GM23248 (cell line): ENCODE measurements around the gene HK1. TPM values are rescaled to one million over a fixed set of nuclear protein-coding genes. Genes with fewer than 3 reads are reported as not detected.
"Not testable (repeated sequence)": the region's sequence is repeated elsewhere in the genome, so short reads cannot be mapped to it uniquely, and the experiment has no call there.

Experiments used
- DNase-seq: peaks from one replicate; pipeline ENCODE4 v3.0.0-alpha.2; 2015
- H2AFZ ChIP-seq: fragments of 200-600 bp; sonication (generic); 2 replicates; pipeline ENCODE4 v1.6.1; 2016; ENCODE audit warnings: antibody characterized with exemption
- H3F3A ChIP-seq: fragments of 200-600 bp; sonication (generic); 2 replicates; pipeline ENCODE4 v1.6.1; 2016; ENCODE audit warnings: mild to moderate bottlenecking, antibody characterized with exemption, mixed run types; ENCODE audit not compliant: insufficient read depth
- H3K27ac ChIP-seq: fragments of 200-600 bp; sonication (generic); 2 replicates; pipeline ENCODE4 v1.5.1; 2016; ENCODE audit warnings: mild to moderate bottlenecking
- H3K27me3 ChIP-seq: fragments of 200-600 bp; sonication (generic); replicated peaks from 2 replicates; pipeline ENCODE4 v1.6.1; 2016; ENCODE audit warnings: mild to moderate bottlenecking; ENCODE audit not compliant: insufficient read depth
- H3K36me3 ChIP-seq: fragments of 200-600 bp; sonication (generic); 2 replicates; pipeline ENCODE4 v1.6.1; 2016; ENCODE audit warnings: low read depth, mild to moderate bottlenecking
- H3K4me1 ChIP-seq: fragments of 200-600 bp; sonication (generic); 2 replicates; pipeline ENCODE4 v1.6.1; 2016; ENCODE audit warnings: mild to moderate bottlenecking; ENCODE audit not compliant: insufficient read depth
- H3K4me2 ChIP-seq: fragments of 200-600 bp; sonication (generic); one replicate; pipeline ENCODE4 v1.6.1; 2016; ENCODE audit warnings: mild to moderate bottlenecking; ENCODE audit not compliant: unreplicated experiment
- H3K4me3 ChIP-seq: fragments of 200-600 bp; sonication (generic); 2 replicates; pipeline ENCODE4 v1.5.1; 2016; ENCODE audit warnings: mild to moderate bottlenecking
- H3K79me2 ChIP-seq: fragments of 200-600 bp; sonication (generic); 2 replicates; pipeline ENCODE4 v1.6.1; 2016; ENCODE audit warnings: mild to moderate bottlenecking; ENCODE audit not compliant: insufficient read depth
- H3K9ac ChIP-seq: fragments of 200-600 bp; sonication (generic); 2 replicates; pipeline ENCODE4 v1.6.1; 2016; ENCODE audit warnings: mild to moderate bottlenecking
- H3K9me2 ChIP-seq: fragments of 200-600 bp; sonication (generic); 2 replicates; pipeline ENCODE4 v1.6.1; 2016; ENCODE audit warnings: mixed run types, mild to moderate bottlenecking, moderate library complexity; ENCODE audit not compliant: insufficient read depth
- H3K9me3 ChIP-seq: fragments of 200-600 bp; sonication (generic); one replicate; pipeline ENCODE4 v1.6.1; 2017; ENCODE audit warnings: low read depth
- H4K20me1 ChIP-seq: fragments of 200-600 bp; sonication (generic); 2 replicates; pipeline ENCODE4 v1.6.0; 2016; ENCODE audit not compliant: insufficient read depth
- EZH2 ChIP-seq: fragments of 200-600 bp; sonication (generic); IDR thresholded peaks from 2 replicates; pipeline ENCODE4 v1.6.1; 2018; ENCODE audit warnings: antibody characterized with exemption, mild to moderate bottlenecking; ENCODE audit not compliant: insufficient read depth, poor library complexity, severe bottlenecking
- EZH2phosphoT487 ChIP-seq: fragments of 200-600 bp; sonication (generic); IDR thresholded peaks from 2 replicates; pipeline ENCODE4 v1.6.1; 2018; ENCODE audit warnings: antibody characterized with exemption, moderate library complexity, mild to moderate bottlenecking, low read depth; ENCODE audit not compliant: insufficient read depth
- WGBS, 2 experiments: methylation state at CpG; one replicate each; pipeline ENCODE4 v1.1.6; 2015 to 2017; ENCODE audit warnings: low lambda C conversion rate in 2 of 2, low coverage in 1 of 2; ENCODE audit errors: missing lambda C conversion rate in 2 of 2; 5-methylcytosine and 5-hydroxymethylcytosine counted together
- in situ Hi-C: fragments of 300-500 bp; cut with MboI; formaldehyde crosslinking; loops from 2 replicates; pipeline ENCODE4 v1.15.0; 2020
- polyA plus RNA-seq: library from polyadenylated mRNA; unstranded; fragments of >200 nt; fragmentation: Nextera tagmentation; extraction: Ambion mirVana; gene quantifications from 2 replicates; pipeline ENCODE4 v1.2.1, GENCODE V29; 2016
- total RNA-seq: library from RNA; depleted of rRNA; stranded (reverse); fragments of >200 nt; shearing (Covaris generic); gene quantifications from 2 replicates; pipeline ENCODE4 v1.2.3, GENCODE V29; 2014

The HK1 gene
- total and polyA plus RNA-seq, 2 experiments from 2014 or later: 96.6 to 134 TPM

DNA sequence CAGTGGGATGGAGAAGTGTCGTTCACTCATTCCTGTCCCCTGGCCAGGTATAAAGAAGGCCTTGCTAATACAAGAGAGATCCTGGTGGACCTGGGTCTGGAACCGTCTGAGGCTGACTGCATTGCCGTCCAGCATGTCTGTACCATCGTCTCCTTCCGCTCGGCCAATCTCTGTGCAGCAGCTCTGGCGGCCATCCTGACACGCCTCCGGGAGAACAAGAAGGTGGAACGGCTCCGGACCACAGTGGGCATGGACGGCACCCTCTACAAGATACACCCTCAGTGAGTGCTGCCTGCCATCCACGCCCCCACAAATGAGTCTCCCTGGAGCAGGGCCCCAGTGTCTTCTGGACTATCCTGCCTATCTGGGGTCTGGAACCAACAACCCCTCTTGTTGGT, 31.0 kb upstream of the HK1 start:
- Histone ChIP-seq H3K4me1 (peaks cover 1% of the 10 kb centered on the region; the same call in 1 of the 2 replicates), H3K79me2 (no peaks in the 10 kb centered on the region), H3K9ac (no peak overlapping the region), H3K27me3 (no peaks in the 10 kb centered on the region), H3K36me3 (no peaks in the 10 kb centered on the region), H2AFZ (no peak overlapping the region), H3K9me3 (no peaks in the 10 kb centered on the region), H3K27ac (no peak overlapping the region), H3K4me3 (no peak overlapping the region), H4K20me1 (no peaks in the 10 kb centered on the region), H3F3A (peaks cover 3% of the 10 kb centered on the region; the same call in 1 of the 2 replicates), H3K9me2 (no peaks in the 10 kb centered on the region), H3K4me2 (no peak overlapping the region)
- in situ Hi-C loops: no loop called here
- DNase-seq: no peak
- WGBS, 2 experiments: 86 to 91% methylated on average over 11 to 13 of the region's 13 CpGs
- TF ChIP-seq EZH2phosphoT487 (no peak), EZH2 (no peak)

DNA sequence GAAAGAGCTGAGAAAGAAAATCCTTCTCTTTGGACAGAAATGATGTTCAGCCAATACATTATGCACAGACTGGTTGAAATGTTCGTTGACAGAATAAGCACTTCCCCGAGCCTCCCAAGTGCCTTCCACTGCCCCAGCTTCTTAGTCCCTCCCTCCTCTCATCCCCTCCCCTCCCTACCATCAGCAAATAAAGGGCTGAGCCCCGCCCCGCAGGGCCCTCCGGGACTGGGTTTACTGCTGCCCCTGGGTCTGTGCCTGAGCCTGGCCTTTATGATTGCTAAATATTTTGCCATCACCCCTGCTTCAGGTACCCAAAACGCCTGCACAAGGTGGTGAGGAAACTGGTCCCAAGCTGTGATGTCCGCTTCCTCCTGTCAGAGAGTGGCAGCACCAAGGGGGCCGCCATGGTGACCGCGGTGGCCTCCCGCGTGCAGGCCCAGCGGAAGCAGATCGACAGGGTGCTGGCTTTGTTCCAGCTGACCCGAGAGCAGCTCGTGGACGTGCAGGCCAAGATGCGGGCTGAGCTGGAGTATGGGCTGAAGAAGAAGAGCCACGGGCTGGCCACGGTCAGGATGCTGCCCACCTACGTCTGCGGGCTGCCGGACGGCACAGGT, 30.1 kb upstream of the HK1 start:
- Histone ChIP-seq H3K4me3 (no peak overlapping the region), H3K9ac (no peak overlapping the region), H3K4me2 (no peak overlapping the region), H3K79me2 (no peaks in the 10 kb centered on the region), H3K9me3 (no peaks in the 10 kb centered on the region), H3K4me1 (no peaks in the 10 kb centered on the region), H3K27ac (no peak overlapping the region), H3F3A (no peaks in the 10 kb centered on the region), H3K9me2 (no peaks in the 10 kb centered on the region), H3K27me3 (no peaks in the 10 kb centered on the region), H3K36me3 (no peaks in the 10 kb centered on the region), H2AFZ (no peak overlapping the region), H4K20me1 (no peaks in the 10 kb centered on the region)
- in situ Hi-C loops: no loop called here
- TF ChIP-seq EZH2: no peak
- no peak for TF ChIP-seq EZH2phosphoT487
- WGBS, 2 experiments: 78 to 82% methylated on average over 24 of the region's 24 CpGs
- no peak for DNase-seq

DNA sequence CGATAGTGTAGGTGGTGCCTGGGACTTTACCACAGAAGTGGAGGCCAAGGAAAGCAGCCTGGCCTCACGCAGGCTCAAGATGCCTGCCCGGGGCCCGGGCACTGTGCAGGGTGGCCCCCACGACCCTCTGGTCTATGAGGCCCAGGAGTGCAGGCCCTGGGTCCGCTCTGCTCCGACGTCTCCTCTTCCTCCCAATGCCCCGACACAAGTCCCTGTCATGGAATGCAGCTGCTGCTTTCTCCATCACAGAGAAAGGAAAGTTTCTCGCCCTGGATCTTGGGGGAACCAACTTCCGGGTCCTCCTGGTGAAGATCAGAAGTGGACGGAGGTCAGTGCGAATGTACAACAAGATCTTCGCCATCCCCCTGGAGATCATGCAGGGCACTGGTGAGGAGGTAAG, 28.3 kb upstream of the HK1 start:
- in situ Hi-C loops: no loop called here
- Histone ChIP-seq H3K9me2 (no peaks in the 10 kb centered on the region), H3K27me3 (no peaks in the 10 kb centered on the region), H3K9me3 (no peaks in the 10 kb centered on the region), H3K9ac (no peak overlapping the region), H3K4me3 (no peak overlapping the region), H3K4me2 (no peak overlapping the region), H2AFZ (no peak overlapping the region), H4K20me1 (no peaks in the 10 kb centered on the region), H3K36me3 (no peaks in the 10 kb centered on the region), H3K4me1 (no peaks in the 10 kb centered on the region), H3K27ac (no peak overlapping the region), H3F3A (no peaks in the 10 kb centered on the region), H3K79me2 (no peaks in the 10 kb centered on the region)
- DNase-seq: no peak
- TF ChIP-seq EZH2phosphoT487 (no peak), EZH2 (no peak)
- 87 to 88% methylated on average over 10 to 14 of the region's 14 CpGs for WGBS, 2 experiments

DNA sequence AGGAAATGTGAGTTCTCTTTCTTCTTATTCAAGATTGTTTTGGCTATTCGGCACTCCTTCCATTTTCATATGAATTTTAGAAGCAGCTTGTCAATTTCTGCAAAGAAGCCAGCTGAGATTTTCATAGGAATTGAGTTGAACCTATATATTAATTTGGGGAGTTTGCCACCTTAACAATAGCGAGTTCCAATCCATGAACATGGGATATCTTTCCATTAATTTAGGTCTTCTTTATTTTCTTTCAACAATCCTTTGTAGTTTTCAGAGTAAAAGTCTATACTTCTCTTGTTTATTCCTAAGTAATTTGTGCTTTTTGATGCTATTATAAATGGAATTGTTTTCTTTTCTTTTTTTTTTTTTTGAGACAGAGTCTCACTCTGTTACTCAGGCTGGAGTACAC, 26.9 kb upstream of the HK1 start:
- H3K9ac ChIP-seq, H3F3A ChIP-seq, in situ Hi-C loops, H3K4me3 ChIP-seq, H3K9me2 ChIP-seq, H3K9me3 ChIP-seq, DNase-seq, H3K79me2 ChIP-seq, H2AFZ ChIP-seq, H3K27me3 ChIP-seq, H3K36me3 ChIP-seq, H4K20me1 ChIP-seq, H3K4me2 ChIP-seq, H3K4me1 ChIP-seq, H3K27ac ChIP-seq: not testable (repeated sequence)
- 78 to 83% methylated on average over 2 of the region's 2 CpGs for WGBS, 2 experiments

DNA sequence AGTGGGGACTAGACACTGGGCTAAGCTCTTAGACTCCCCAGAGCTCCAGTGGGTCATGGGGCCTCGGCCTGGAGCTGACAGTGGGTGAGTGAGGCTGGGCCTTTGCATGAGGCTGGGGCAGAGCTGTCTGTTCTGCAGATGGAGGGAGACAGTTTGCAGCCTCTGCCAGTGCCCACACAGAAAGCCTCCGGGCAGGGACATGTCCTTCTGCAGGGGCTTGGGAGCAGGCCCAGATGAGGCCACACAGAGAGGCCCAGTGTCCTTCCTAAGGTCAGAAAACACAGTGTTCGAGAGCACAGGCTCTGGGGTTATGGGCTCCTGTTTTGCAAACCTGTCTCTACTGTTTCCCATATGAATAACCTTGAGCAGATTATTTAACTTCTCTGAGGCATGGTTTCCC, 25.1 kb upstream of the HK1 start:
- in situ Hi-C loops: no loop called here

More for the DNA sequence above, 25.1 kb upstream of the HK1 start:
- no peaks in the 10 kb centered on the region for H3K9me2 ChIP-seq
- no peaks in the 10 kb centered on the region for H3K9me3 ChIP-seq
- H3K4me1 ChIP-seq: no peaks in the 10 kb centered on the region
- 72 to 75% methylated on average over 3 of the region's 3 CpGs for WGBS, 2 experiments
- H3K27me3 ChIP-seq: no peaks in the 10 kb centered on the region
- H3K27ac ChIP-seq: no peak overlapping the region
- no peak overlapping the region for H2AFZ ChIP-seq
- no peaks in the 10 kb centered on the region for H3K36me3 ChIP-seq
- no peak overlapping the region for H3K4me2 ChIP-seq
- TF ChIP-seq EZH2phosphoT487 (no peak), EZH2 (no peak)
- H3K79me2 ChIP-seq: no peaks in the 10 kb centered on the region
- no peak for DNase-seq
- no peak overlapping the region for H3K9ac ChIP-seq
- no peaks in the 10 kb centered on the region for H4K20me1 ChIP-seq
- H3K4me3 ChIP-seq: no peak overlapping the region
- no peaks in the 10 kb centered on the region for H3F3A ChIP-seq
